DND-41 (cell line): ENCODE results near the gene KCNJ15.

Source experiments
- ATAC-seq: fragments of 200-7000 bp; cut with Tn5 transposase; 3 replicates; pipeline ENCODE4 v1.9.1; 2021; ENCODE audit warnings: low read depth; ENCODE audit not compliant: insufficient read depth
- DNase-seq: peaks from one replicate; pipeline ENCODE4 v3.0.0-alpha.2; 2020
- H2AFZ ChIP-seq: 2 replicates; pipeline ENCODE4 v1.6.0; 2012; ENCODE audit warnings: low read depth, low read length
- H3K27ac ChIP-seq: 2 replicates; pipeline ENCODE4 v1.5.1; 2012; ENCODE audit warnings: low read length, inconsistent platforms
- H3K27me3 ChIP-seq: fragments of 200-600 bp; sonication (generic); 2 replicates; pipeline ENCODE4 v1.6.0; 2012; ENCODE audit warnings: low read length, mild to moderate bottlenecking, inconsistent platforms; ENCODE audit not compliant: insufficient read depth, poor library complexity
- H3K36me3 ChIP-seq: 2 replicates; pipeline ENCODE4 v1.5.1; 2012; ENCODE audit warnings: low read length, inconsistent platforms; ENCODE audit not compliant: insufficient read depth
- H3K4me1 ChIP-seq: 2 replicates; pipeline ENCODE4 v1.5.1; 2012; ENCODE audit warnings: mild to moderate bottlenecking, low read length; ENCODE audit not compliant: insufficient read depth
- H3K4me2 ChIP-seq: 2 replicates; pipeline ENCODE4 v1.6.0; 2012; ENCODE audit warnings: mild to moderate bottlenecking, moderate library complexity, low read length, inconsistent platforms; ENCODE audit not compliant: insufficient read depth
- H3K4me3 ChIP-seq, 2 experiments: fragments of 200-600 bp in 1 of 2; shearing (Covaris generic) in 1 of 2; 2 replicates each; pipeline ENCODE4 v1.5.1; 2012 to 2016; ENCODE audit warnings: inconsistent platforms in 2 of 2, low read length in 2 of 2, mild to moderate bottlenecking in 2 of 2, low read depth in 1 of 2, moderate library complexity in 1 of 2
- H3K79me2 ChIP-seq: 2 replicates; pipeline ENCODE4 v1.6.0; 2012; ENCODE audit warnings: low read length, inconsistent platforms; ENCODE audit not compliant: insufficient read depth
- H3K9ac ChIP-seq: 2 replicates; pipeline ENCODE4 v1.6.0; 2012; ENCODE audit warnings: low read depth, mild to moderate bottlenecking, inconsistent platforms, low read length, moderate library complexity
- H3K9me3 ChIP-seq: 2 replicates; pipeline ENCODE4 v1.5.1; 2012; ENCODE audit warnings: low read length, moderate library complexity, mild to moderate bottlenecking, inconsistent platforms; ENCODE audit not compliant: insufficient read depth, severe bottlenecking
- H4K20me1 ChIP-seq: 2 replicates; pipeline ENCODE4 v1.6.0; 2012; ENCODE audit warnings: low read length; ENCODE audit not compliant: insufficient read depth
- EZH2 ChIP-seq: IDR thresholded peaks from 3 replicates; pipeline ENCODE4 v1.6.1; 2012; ENCODE audit warnings: borderline replicate concordance, low read depth, mild to moderate bottlenecking, moderate library complexity, low read length, inconsistent platforms; ENCODE audit not compliant: severe bottlenecking
- TF ChIP-seq, protein P1 (sequence below): IDR thresholded peaks from 2 replicates; pipeline ENCODE4 v1.5.1; 2012; ENCODE audit warnings: borderline replicate concordance, low read length, moderate library complexity, mild to moderate bottlenecking; ENCODE audit not compliant: poor library complexity, severe bottlenecking; ENCODE audit errors: extremely low read depth

Gene KCNJ15

DNA sequence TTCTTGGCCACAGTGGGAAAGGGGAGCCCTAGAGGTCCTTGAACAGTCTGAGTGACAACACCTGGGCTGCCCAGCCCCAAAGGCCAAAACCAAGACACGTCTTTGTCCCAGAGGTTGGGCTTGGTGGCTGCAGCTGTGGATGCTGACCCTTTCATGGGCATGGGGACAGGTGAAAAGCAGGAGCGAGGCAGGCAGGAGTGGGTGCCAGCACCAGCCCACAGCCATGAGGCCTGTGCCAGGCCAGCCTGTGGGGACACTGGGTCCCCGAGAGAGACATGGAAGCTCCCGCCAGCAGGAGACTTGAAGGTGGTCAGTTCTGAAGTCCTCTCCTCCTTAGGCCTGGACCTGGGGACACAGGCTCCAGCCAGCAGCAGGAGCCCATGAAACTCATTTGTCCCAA lies 98.6 kb downstream of the KCNJ15 start:
- no peaks in the 10 kb centered on the region for H3K79me2 ChIP-seq
- ATAC-seq (no peak), DNase-seq (no peak)
- no peak overlapping the region for H3K9ac ChIP-seq
- H3K27me3 ChIP-seq: peaks cover 13% of the 10 kb centered on the region
- no peak overlapping the region for H2AFZ ChIP-seq
- H3K4me1 ChIP-seq: no peaks in the 10 kb centered on the region
- H3K4me3 ChIP-seq: no peak overlapping the region
- H3K4me2 ChIP-seq: no peak overlapping the region
- H3K9me3 ChIP-seq: no peaks in the 10 kb centered on the region
- no peak overlapping the region for H3K27ac ChIP-seq
- H3K36me3 ChIP-seq: no peaks in the 10 kb centered on the region
- TF ChIP-seq, protein P1, sequence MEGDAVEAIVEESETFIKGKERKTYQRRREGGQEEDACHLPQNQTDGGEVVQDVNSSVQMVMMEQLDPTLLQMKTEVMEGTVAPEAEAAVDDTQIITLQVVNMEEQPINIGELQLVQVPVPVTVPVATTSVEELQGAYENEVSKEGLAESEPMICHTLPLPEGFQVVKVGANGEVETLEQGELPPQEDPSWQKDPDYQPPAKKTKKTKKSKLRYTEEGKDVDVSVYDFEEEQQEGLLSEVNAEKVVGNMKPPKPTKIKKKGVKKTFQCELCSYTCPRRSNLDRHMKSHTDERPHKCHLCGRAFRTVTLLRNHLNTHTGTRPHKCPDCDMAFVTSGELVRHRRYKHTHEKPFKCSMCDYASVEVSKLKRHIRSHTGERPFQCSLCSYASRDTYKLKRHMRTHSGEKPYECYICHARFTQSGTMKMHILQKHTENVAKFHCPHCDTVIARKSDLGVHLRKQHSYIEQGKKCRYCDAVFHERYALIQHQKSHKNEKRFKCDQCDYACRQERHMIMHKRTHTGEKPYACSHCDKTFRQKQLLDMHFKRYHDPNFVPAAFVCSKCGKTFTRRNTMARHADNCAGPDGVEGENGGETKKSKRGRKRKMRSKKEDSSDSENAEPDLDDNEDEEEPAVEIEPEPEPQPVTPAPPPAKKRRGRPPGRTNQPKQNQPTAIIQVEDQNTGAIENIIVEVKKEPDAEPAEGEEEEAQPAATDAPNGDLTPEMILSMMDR: no peak
- TF ChIP-seq EZH2: no peak
- H4K20me1 ChIP-seq: 0 out of 2 replicates have a peak, but pooled peaks cover 4% of the 10 kb centered on the region

DNA sequence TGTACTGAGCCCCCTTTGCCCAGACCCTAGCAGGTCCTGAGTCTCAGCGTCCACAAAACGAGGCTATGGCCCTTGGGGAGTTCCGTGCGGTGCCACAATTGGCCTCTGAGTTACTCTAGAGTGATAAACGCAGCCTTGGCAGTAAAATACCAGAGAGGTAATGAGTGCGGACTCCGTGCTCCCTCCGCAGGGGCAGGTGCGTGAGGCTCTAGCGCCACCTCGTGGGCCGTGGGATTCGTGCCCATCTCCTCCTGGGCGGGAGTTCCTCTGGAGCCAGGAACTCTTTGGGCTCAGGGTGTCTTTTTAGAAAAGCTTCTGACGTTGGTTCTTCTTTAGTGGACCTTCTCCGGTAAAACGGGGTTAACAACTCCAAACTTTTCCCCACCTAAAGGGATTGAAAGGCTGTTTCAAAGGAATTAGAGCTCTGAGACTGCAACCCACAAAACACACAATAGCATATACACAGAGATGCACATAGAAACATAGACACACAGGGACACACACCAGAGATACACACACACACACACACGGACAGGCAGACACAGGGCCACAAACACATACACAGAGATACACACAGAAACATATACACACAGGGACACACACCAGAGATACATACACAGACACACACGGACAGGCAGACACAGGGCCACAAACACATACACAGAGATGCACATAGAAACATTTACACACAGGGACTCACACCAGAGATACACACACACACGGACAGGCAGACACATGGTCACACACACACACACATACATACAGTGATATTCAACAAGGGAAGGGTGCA lies 99.4 kb downstream of the KCNJ15 start:
- H3K27ac ChIP-seq: no peak overlapping the region
- H3K79me2 ChIP-seq: no peaks in the 10 kb centered on the region
- DNase-seq (peak; percentile 70), ATAC-seq (peak; percentile 94)
- H3K36me3 ChIP-seq: no peaks in the 10 kb centered on the region
- H4K20me1 ChIP-seq: 0 out of 2 replicates have a peak, but pooled peaks cover 4% of the 10 kb centered on the region
- H3K9ac ChIP-seq: no peak overlapping the region
- no peaks in the 10 kb centered on the region for H3K4me1 ChIP-seq
- no peak overlapping the region for H3K4me2 ChIP-seq
- H3K4me3 ChIP-seq: no peak overlapping the region
- peaks cover 13% of the 10 kb centered on the region for H3K27me3 ChIP-seq
- H2AFZ ChIP-seq: no peak overlapping the region
- no peaks in the 10 kb centered on the region for H3K9me3 ChIP-seq
- TF ChIP-seq, protein P1: peak; percentile 95
- no peak for TF ChIP-seq EZH2
